GM18508 (cell line): ENCODE data around the gene BHLHA15.

Experiments
- ATAC-seq: cut with Tn5 transposase; IDR thresholded peaks from one replicate; pipeline ENCODE4 v1.9.1; 2021; ENCODE audit warnings: moderate number of reproducible peaks; ENCODE audit not compliant: insufficient read depth, unreplicated experiment

Gene BHLHA15

DNA sequence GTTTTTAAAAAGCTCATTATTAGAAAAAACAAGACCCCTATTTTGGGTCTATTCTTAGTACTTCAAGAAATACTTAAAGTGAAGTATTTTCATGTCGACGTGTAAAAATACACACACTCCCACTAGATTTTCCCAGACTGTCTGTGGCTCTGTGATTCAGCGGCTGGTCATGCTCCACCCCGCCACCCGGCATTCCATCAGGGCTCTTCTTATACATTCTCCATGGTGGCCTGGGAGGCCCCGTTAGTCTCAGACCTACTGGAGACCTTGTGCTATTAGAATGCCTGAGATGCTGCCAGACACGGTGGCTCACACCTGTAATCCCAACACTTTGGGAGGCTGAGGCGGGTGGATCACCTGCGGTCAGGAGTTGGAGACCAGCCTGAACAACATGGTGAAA is 27.7 kb downstream of the BHLHA15 start:
- ATAC-seq: no peak

DNA sequence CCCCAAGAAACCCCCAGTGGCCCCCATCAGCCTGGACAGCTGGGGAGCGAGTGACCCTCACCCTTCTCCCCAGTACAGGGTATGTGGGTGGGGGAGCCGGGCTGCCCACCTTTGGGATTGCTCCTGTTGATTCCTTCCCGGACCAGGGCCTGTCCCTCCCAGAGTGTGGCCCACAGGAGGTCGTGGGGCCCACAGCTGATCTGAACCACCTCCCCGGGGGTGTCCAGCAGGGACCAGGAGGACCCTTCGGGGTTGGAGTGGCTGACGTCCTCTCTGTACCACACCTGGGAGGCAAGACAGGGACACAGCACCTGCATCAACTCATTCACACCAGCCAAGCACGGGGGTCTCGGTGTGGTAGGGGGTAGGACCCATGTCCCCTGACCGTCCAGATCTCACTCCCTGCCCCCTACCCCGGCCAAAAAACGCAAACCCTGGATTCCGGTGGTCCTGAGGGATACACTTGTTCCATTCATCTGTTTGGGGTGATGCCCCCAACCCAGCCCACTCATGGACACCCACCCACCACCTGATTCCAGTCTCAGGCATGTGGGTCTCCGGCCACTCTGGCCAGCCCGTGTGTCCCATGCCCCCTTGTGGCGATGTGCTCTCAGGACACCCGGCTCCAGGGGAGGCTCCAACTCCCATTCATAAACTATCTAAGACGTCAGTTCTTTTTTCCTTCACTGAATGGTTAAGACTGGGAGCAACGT is 29.9 kb downstream of the BHLHA15 start:
- no peak for ATAC-seq

DNA sequence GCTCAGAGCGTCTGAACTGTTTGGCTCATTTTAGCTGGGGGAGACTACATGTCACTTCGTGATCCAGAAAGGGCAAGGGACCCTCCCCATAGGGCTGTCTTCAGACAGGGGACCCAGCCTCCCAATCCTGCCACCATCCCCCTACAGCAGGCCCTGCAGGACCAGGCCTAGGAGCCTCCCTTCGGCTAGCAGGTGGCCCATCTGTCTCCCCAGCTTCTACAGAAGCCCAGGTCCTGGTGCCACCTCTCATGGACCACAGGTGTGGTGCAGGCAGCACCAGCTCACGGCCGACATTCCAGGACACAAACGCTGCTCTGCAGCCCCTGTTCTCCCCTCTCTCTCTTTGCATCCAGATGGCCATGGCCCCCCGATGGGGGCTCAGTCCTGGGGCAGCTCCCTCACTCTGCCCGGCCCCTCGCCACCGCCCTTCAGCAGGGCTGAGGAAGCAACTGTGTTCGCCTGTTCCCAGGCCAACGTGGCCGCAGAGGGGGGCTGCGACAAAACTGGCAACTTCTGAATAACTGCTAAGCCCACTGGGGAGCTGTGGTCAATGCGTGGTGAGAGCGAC is 30.5 kb downstream of the BHLHA15 start:
- ATAC-seq: no peak

GRCh38 chr7:98242342-98242741 is 31.1 kb downstream of the BHLHA15 start:
- no peak for ATAC-seq

GRCh38 chr7:98242934-98243333 is 31.7 kb downstream of the BHLHA15 start:
- no peak for ATAC-seq

- ATAC-seq: no peak
These were observed 33.6 kb downstream of the BHLHA15 start for GRCh38 chr7:98244871-98245270.

- ATAC-seq: no peak
These were observed 36.9 kb downstream of the BHLHA15 start for GRCh38 chr7:98248156-98248555.

- ATAC-seq: no peak
These were observed 37.9 kb downstream of the BHLHA15 start for GRCh38 chr7:98249106-98249505.

- no peak for ATAC-seq
These were observed 39.5 kb downstream of the BHLHA15 start for GRCh38 chr7:98250789-98251188.

DNA sequence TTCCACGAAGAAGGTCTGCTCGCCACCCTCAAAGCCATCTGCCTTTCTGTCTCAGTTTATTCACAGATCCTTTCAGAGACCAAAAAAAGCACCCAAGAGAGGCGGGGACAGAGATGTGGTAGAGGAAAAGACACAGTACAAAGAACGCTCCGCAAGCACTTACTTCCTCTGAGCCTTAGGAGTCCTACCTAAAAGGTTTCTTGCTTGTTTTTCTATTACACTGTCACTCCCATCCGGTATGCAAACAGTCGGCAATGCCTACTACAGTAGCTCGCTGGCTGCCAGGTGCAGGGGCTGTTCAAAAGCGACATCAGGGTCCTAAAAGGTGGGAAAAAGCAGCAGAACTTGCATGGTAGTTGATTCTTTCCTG is 40.0 kb downstream of the BHLHA15 start:
- ATAC-seq: peak; percentile 20

GRCh38 chr7:98251601-98252424 is 40.6 kb downstream of the BHLHA15 start, which contains the start of gene TECPR1:
Gene TECPR1, minus strand, starts transcription at chr7:98252232. Its CDS starts 6,086 bp downstream, at chr7:98246146.
- peak; percentile 92 for ATAC-seq

DNA sequence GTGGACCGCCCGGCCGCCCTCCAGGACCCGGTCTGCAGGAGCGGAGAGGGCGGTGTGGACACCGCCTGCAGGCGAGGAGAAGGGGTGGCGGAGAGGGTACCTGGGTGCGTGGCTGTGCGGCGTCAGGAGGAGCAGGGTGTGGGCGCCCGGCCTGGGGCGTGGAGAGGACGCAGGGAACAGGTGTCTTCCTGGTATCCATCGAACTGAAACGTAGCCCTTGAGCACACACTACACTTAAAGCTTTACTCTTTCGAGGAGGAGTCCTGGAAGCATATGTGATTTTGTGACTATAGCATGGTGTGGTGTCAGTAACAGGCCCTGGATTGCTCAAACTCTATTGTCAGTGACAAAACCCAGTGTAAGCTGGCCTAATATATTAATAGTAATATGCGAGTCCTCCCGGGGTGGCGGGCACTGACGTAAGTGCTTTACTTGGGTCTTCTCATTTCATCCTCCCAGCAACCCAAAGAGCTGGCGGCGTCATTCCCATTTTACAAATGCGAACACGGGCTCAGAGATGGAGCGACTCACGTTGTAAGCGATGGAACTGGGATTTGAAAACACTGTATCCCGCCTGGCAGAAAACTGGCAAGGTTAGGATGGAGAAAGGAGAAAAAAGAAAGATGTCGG is 41.3 kb downstream of the BHLHA15 start:
- peak; percentile 19 for ATAC-seq

DNA sequence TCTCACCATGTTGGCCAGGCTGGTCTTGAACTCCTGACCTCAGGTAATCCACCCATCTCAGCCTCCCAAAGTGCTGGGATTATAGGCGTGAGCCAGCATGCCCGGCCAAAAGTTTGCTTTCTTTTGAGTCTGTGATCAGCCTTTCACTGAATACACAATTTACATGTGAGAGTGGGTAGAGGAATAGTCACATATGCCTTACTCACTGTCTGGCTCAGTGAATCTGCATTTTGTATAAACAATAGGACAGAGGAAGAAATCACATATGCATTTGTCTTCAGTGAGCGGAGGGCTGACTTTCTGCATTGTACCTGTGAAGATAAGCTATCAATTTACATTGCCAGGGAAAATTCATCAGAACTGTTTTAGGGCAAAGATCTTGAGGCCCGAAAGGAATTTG is 43.3 kb downstream of the BHLHA15 start:
- no peak for ATAC-seq

DNA sequence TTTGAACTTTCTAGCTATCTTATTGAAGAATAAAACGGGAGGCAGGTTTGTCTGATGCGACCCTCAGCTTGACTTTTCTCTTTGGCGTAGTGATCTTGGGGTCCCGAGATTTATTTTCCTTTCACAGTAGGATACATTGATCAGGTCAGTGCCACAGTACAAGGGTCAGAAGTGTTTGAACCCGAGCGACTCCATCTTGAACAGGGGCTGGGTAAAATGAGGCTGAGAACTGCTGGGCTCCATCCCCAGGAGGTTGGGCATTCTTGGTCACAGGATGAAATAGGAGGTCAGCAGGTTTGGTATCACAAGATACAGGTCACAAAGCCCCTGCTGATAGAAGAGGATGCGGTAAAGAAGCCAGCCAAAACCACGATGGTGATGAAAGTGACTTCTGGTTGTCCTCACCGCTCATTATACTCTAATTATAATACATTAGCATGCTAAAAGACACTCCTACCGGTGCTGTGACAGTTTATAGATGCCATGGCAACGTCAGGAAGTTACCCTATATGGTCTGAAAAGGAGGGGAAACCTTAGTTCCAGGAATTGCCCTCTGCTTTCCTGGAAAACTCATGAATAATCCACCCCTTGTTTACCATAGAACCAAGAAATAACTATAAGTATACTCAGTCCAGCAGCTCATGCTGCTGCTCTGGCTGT is 43.8 kb downstream of the BHLHA15 start:
- no peak for ATAC-seq

GRCh38 chr7:98256431-98256830 is 45.2 kb downstream of the BHLHA15 start:
- no peak for ATAC-seq

DNA sequence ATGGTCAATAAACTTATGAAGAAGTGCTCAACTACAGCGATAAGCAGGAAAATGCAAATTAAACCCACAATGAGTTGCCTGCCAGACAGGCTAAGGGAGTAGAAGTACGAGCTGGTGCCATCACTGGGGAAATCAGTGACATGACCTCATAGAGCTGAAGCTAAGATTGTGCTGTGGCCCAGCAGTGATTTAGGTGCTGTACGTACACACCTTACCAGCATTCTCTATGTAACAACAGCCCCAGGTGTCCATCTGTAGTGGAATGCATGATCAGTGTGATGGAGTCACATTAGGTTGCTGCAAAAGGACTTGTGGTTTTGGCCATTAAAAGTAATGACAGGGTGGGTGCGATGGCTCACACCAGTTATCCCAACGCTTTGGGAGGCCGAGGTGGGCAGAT is 46.5 kb downstream of the BHLHA15 start:
- no peak for ATAC-seq
